Osteocyte (in vitro differentiated cells): ENCODE results near the gene PAF1. TPM values are rescaled to one million over a fixed set of nuclear protein-coding genes. Genes with fewer than 3 reads are reported as not detected.

ENCODE experiments used
- DNase-seq: peaks from one replicate; pipeline ENCODE4 v3.0.0; 2021; ENCODE audit warnings: mixed read lengths; ENCODE audit not compliant: unreplicated experiment; ENCODE audit errors: extremely low spot score
- H3K27ac Mint-ChIP-seq: one replicate; pipeline ENCODE4 v1.8.0; 2021; ENCODE audit warnings: mild to moderate bottlenecking, mixed read lengths; ENCODE audit not compliant: unreplicated experiment
- H3K27me3 Mint-ChIP-seq: one replicate; pipeline ENCODE4 v1.8.0; 2021; ENCODE audit warnings: mixed read lengths; ENCODE audit not compliant: unreplicated experiment
- H3K36me3 Mint-ChIP-seq: one replicate; pipeline ENCODE4 v1.8.0; 2021; ENCODE audit warnings: mixed read lengths; ENCODE audit not compliant: unreplicated experiment
- H3K4me1 Mint-ChIP-seq: one replicate; pipeline ENCODE4 v1.8.0; 2021; ENCODE audit warnings: mixed read lengths; ENCODE audit not compliant: unreplicated experiment
- H3K4me3 Mint-ChIP-seq: one replicate; pipeline ENCODE4 v1.8.0; 2021; ENCODE audit warnings: mild to moderate bottlenecking, moderate library complexity, mixed read lengths; ENCODE audit not compliant: unreplicated experiment
- H3K9me3 Mint-ChIP-seq: one replicate; pipeline ENCODE4 v1.8.0; 2021; ENCODE audit warnings: mixed read lengths; ENCODE audit not compliant: unreplicated experiment
- total RNA-seq: library from RNA; stranded (reverse); gene quantifications from 2 replicates; pipeline ENCODE4 v1.2.1, GENCODE V29; 2021
- TF ChIP-seq, protein P1 (sequence below): fragments of 200-600 bp; sonication (generic); IDR thresholded peaks from 2 replicates; pipeline ENCODE4 v1.5.0; 2021; ENCODE audit warnings: antibody characterized with exemption, mild to moderate bottlenecking, moderate library complexity

PAF1 gene
- total RNA-seq, 1 donor from 2014 or later = 45.9 TPM

DNA sequence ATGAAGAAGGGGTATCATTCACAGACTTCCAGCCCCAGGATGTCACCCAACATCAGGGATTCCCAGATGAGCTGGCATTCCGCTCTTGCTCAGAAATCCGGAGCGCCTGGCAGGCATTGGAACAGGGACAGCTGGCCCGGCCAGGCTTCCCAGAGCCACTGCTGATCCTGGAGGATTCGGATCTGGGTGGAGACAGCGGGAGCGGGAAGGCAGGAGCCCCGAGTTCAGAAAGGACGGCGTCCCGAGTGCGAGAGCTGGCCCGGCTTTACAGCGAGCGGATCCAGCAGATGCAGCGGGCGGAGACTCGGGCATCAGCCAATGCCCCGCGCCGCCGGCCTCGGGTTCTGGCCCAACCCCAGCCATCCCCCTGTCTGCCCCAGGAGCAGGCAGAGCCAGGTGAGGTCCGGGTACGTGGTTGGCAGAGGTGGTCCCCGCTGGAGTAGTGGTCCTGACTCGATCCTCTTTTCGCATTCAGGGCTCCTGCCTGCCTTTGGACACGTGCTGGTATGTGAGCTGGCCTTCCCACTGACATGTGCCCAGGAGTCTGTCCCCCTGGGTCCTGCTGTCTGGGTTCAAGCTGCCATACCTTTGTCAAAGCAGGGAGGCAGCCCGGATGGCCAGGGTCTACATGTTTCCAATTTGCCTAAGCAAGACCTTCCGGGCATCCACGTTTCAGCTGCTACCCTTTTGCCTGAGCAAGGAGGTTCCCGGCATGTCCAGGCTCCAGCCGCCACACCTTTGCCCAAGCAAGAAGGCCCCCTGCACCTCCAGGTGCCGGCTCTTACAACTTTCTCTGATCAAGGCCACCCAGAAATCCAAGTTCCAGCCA is 32.6 kb upstream of the PAF1 start:
- Mint-ChIP-seq H3K27me3 (no peaks in the 10 kb centered on the region), H3K4me3 (no peak overlapping the region), H3K27ac (no peak overlapping the region), H3K36me3 (peaks cover 35% of the 10 kb centered on the region), H3K4me1 (peaks cover 21% of the 10 kb centered on the region), H3K9me3 (no peaks in the 10 kb centered on the region)
- TF ChIP-seq, protein P1, sequence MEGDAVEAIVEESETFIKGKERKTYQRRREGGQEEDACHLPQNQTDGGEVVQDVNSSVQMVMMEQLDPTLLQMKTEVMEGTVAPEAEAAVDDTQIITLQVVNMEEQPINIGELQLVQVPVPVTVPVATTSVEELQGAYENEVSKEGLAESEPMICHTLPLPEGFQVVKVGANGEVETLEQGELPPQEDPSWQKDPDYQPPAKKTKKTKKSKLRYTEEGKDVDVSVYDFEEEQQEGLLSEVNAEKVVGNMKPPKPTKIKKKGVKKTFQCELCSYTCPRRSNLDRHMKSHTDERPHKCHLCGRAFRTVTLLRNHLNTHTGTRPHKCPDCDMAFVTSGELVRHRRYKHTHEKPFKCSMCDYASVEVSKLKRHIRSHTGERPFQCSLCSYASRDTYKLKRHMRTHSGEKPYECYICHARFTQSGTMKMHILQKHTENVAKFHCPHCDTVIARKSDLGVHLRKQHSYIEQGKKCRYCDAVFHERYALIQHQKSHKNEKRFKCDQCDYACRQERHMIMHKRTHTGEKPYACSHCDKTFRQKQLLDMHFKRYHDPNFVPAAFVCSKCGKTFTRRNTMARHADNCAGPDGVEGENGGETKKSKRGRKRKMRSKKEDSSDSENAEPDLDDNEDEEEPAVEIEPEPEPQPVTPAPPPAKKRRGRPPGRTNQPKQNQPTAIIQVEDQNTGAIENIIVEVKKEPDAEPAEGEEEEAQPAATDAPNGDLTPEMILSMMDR = no peak
- no peak for DNase-seq

GRCh38 chr19:39422020-39422419 is 31.1 kb upstream of the PAF1 start:
- TF ChIP-seq, protein P1 = no peak

DNA sequence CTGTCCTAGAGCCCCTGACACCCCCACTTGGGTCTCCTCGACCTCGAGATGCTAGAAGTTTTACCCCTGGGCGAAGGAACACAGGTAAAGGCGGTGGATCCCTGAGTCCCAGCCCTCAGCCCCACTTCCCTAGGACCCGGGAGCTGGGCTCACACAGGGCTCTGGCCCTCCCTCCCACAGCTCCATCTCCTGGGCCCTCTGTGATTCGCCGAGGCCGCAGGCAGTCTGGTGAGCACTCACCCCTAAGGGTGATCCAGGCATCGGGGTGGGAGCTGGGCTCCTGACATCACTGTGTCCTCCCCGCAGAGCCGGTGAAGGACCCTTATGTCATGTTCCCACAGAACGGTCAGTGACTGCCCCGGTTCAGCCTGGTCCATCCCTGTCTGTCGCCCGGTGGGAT is 29.9 kb upstream of the PAF1 start:
- no peak overlapping the region for H3K4me3 Mint-ChIP-seq
- peaks cover 32% of the 10 kb centered on the region for H3K36me3 Mint-ChIP-seq
- TF ChIP-seq, protein P1 = no peak
- H3K9me3 Mint-ChIP-seq = no peaks in the 10 kb centered on the region
- peaks cover 14% of the 10 kb centered on the region for H3K4me1 Mint-ChIP-seq
- no peak for DNase-seq
- H3K27me3 Mint-ChIP-seq = no peaks in the 10 kb centered on the region
- no peak overlapping the region for H3K27ac Mint-ChIP-seq

More at GRCh38 chr19:39422020-39422419, 31.1 kb upstream of the PAF1 start:
- Mint-ChIP-seq H3K36me3 (peaks cover 39% of the 10 kb centered on the region), H3K27me3 (no peaks in the 10 kb centered on the region), H3K9me3 (no peaks in the 10 kb centered on the region), H3K27ac (no peak overlapping the region), H3K4me3 (no peak overlapping the region), H3K4me1 (peaks cover 16% of the 10 kb centered on the region)
- DNase-seq = no peak

DNA sequence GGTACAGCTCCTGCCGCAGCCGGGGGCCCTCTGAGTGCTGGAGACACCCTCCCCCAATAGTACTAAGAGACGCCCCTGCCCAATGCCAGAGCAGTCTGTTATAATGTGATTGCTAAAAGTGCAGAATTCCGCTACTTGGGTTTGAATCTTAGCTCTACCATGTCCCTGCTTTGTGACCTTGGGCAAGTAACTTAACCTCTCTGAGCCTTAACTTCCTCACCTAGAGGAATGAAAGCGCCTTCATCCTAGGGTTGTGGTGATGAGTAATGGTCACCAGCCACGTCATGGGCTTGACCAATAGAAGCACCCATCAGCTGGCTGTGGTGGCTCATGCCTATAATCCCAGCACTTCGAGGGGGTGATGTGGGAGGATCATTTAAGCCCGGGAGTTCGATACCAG is 28.1 kb upstream of the PAF1 start:
- H3K4me1 Mint-ChIP-seq = peaks cover 29% of the 10 kb centered on the region
- TF ChIP-seq, protein P1 = no peak
- no peaks in the 10 kb centered on the region for H3K9me3 Mint-ChIP-seq
- H3K27me3 Mint-ChIP-seq = no peaks in the 10 kb centered on the region
- H3K4me3 Mint-ChIP-seq = no peak overlapping the region
- no peak for DNase-seq
- no peak overlapping the region for H3K27ac Mint-ChIP-seq
- H3K36me3 Mint-ChIP-seq = peaks cover 24% of the 10 kb centered on the region

DNA sequence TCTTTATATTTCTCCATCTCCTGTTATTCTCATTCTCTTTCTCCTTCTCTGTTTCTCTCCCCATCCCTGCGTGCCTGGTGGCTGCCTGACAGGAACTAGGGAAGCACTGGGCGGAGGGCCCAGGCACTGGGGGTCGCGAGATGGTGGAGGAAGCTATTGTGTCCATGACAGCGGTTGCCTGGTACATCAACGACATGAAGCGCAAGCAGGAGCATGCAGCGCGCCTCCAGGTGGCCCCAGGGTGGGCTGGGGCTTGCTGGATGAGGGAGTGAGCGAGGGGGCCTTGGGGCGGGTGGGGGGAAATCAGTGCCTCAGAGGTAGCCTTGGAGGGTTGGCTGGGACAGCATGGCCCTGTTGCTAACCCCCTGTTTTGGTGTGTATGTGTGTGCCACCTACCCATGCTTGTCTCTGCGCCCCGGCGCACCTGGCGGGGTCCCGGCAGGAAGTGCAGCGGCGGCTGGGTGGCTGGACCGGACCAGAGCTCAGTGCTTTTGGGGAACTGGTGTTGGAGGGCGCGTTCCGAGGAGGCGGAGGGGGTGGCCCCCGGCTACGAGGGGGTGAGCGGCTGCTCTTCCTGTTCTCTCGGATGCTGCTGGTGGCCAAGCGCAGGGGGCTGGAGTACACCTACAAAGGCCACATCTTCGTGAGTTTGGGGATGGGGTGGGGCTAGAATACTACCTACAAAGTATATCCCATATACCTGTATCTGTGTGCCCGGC is 26.7 kb upstream of the PAF1 start:
- no peak overlapping the region for H3K27ac Mint-ChIP-seq
- no peaks in the 10 kb centered on the region for H3K27me3 Mint-ChIP-seq
- no peak overlapping the region for H3K4me3 Mint-ChIP-seq
- peaks cover 31% of the 10 kb centered on the region for H3K4me1 Mint-ChIP-seq
- TF ChIP-seq, protein P1 = no peak
- H3K36me3 Mint-ChIP-seq = peaks cover 18% of the 10 kb centered on the region
- no peak for DNase-seq
- H3K9me3 Mint-ChIP-seq = no peaks in the 10 kb centered on the region
